ENCODE results near the gene DPP9.

Gene DPP9

GRCh38 chr19:4653793-4654436, 69.7 kb downstream of the DPP9 start:
- no peak for FAIRE-seq

GRCh38 chr19:4652075-4652474, 71.6 kb downstream of the DPP9 start:
- FAIRE-seq = no peak

GRCh38 chr19:4650159-4650558, 73.5 kb downstream of the DPP9 start:
- no peak for FAIRE-seq

- FAIRE-seq = no peak
Measured at GRCh38 chr19:4649392-4650047, 74.1 kb downstream of the DPP9 start.

GRCh38 chr19:4647676-4648644, 75.7 kb downstream of the DPP9 start:
- no peak for FAIRE-seq

GRCh38 chr19:4645718-4646117, 77.9 kb downstream of the DPP9 start:
- FAIRE-seq = no peak

- FAIRE-seq = no peak
Measured at GRCh38 chr19:4642625-4643024, 81.0 kb downstream of the DPP9 start.

GRCh38 chr19:4641132-4641531, 82.5 kb downstream of the DPP9 start:
- FAIRE-seq = no peak

- FAIRE-seq = no peak
Measured at GRCh38 chr19:4640247-4641000, 83.2 kb downstream of the DPP9 start.

- FAIRE-seq = no peak
Measured at GRCh38 chr19:4639531-4640246, 84.0 kb downstream of the DPP9 start.

GRCh38 chr19:4638828-4639530, 84.7 kb downstream of the DPP9 start, which contains the start of gene TNFAIP8L1:
TSS of gene TNFAIP8L1 (plus strand) at chr19:4639516. CDS start at chr19:4651870, 12,354 bp downstream.
- FAIRE-seq = no peak

GRCh38 chr19:4638317-4638716, 85.3 kb downstream of the DPP9 start:
- FAIRE-seq = no peak

- no peak for FAIRE-seq
Measured at GRCh38 chr19:4636761-4637160, 86.9 kb downstream of the DPP9 start.

- FAIRE-seq = no peak
Measured at GRCh38 chr19:4636151-4636717, 87.4 kb downstream of the DPP9 start.

- no peak for FAIRE-seq
Measured at GRCh38 chr19:4635754-4636116, 87.9 kb downstream of the DPP9 start.

GRCh38 chr19:4633140-4633967, 90.3 kb downstream of the DPP9 start:
- no peak for FAIRE-seq
